ENCODE results near the gene PIK3R1. TPM values are rescaled to one million over a fixed set of nuclear protein-coding genes. Genes with fewer than 3 reads are reported as not detected.

PIK3R1 gene
- total and polyA plus RNA-seq, 2 of the 4 experiments (the other 2 are of a cell fraction) = 2.4 to 9.3 TPM

- no peak overlapping the region for H3K14ac ChIP-seq (replicated peaks; ENCODE audit: low read depth, low read length)
- no peak overlapping the region for H4K8ac ChIP-seq (ENCODE audit: low read depth in 2 of 2, low read length in 2 of 2)
- H3K27me3 ChIP-seq (ENCODE audit: control insufficient read depth, insufficient read depth, low read length) = no peaks in the 10 kb centered on the region
- no peak overlapping the region for H3K9ac ChIP-seq (ENCODE audit: low read depth, low read length)
- H4K91ac ChIP-seq (ENCODE audit: insufficient read depth, low read depth, low read length) = no peak overlapping the region
- H3K79me1 ChIP-seq (ENCODE audit: low read depth in 1 of 2, low read length in 2 of 2) = peaks cover 9 to 31% of the 10 kb centered on the region in 2 experiments; a peak in 3 of 4 replicates
- dilution Hi-C loops (cut with HindIII; ENCODE audit: low sequenced_read_pairs, unreplicated experiment) = no loop called here
- no peaks in the 10 kb centered on the region; the same call in 1 of the 2 replicates for H4K20me1 ChIP-seq (ENCODE audit: insufficient read depth, low read length)
- no peak overlapping the region for H2BK20ac ChIP-seq (ENCODE audit: low read depth, low read length)
- no peak overlapping the region for H3K56ac ChIP-seq (ENCODE audit: extremely low read depth, insufficient read depth, low read length)
- peak overlapping the region; percentile 54; the same call in 1 of the 2 replicates for H3K18ac ChIP-seq (ENCODE audit: low read depth, low read length)
- TF ChIP-seq SMC3 (IDR thresholded peaks at IDR 0.05; ENCODE audit: low read depth, low read length) (no peak), FOS (IDR thresholded peaks at IDR 0.05; ENCODE audit: low read depth, low read length) (no peak), CEBPB (IDR thresholded peaks at IDR 0.05; ENCODE audit: low read depth, low read length) (no peak), CHD1 (IDR thresholded peaks at IDR 0.05; ENCODE audit: low read depth, low read length) (no peak), MXI1 (IDR thresholded peaks at IDR 0.05; ENCODE audit: borderline replicate concordance, low read depth, low read length) (no peak), USF2 (IDR thresholded peaks at IDR 0.05; ENCODE audit: low read depth, low read length) (no peak), RAD21 (IDR thresholded peaks at IDR 0.05; ENCODE audit: low read length) (no peak), RFX5 (IDR thresholded peaks at IDR 0.05; ENCODE audit: low read depth, low read length) (no peak), POLR2A (IDR thresholded peaks at IDR 0.05; ENCODE audit: low read depth, low read length) (no peak), CTCF (conservative IDR thresholded peaks at IDR 0.05; ENCODE audit: low read depth, low read length) (no peak), MAFK (IDR thresholded peaks at IDR 0.05; ENCODE audit: low read depth, low read length) (no peak), RCOR1 (IDR thresholded peaks at IDR 0.05; ENCODE audit: insufficient replicate concordance, low read length) (no peak), MAZ (IDR thresholded peaks at IDR 0.05; ENCODE audit: borderline replicate concordance, low read depth, low read length) (no peak), NFE2L2 (IDR thresholded peaks at IDR 0.05; ENCODE audit: low read depth, low read length) (no peak), BHLHE40 (IDR thresholded peaks at IDR 0.05; ENCODE audit: low read depth, low read length) (no peak)
- TF ChIP-seq, protein P1, sequence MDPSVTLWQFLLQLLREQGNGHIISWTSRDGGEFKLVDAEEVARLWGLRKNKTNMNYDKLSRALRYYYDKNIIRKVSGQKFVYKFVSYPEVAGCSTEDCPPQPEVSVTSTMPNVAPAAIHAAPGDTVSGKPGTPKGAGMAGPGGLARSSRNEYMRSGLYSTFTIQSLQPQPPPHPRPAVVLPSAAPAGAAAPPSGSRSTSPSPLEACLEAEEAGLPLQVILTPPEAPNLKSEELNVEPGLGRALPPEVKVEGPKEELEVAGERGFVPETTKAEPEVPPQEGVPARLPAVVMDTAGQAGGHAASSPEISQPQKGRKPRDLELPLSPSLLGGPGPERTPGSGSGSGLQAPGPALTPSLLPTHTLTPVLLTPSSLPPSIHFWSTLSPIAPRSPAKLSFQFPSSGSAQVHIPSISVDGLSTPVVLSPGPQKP (IDR thresholded peaks at IDR 0.05; ENCODE audit: borderline replicate concordance, low read depth, low read length) = no peak
- DNase-seq (no peak), ATAC-seq (ENCODE audit: low read depth) (peak; percentile 13; the same call in 1 of the 2 replicates)
- H2AFZ ChIP-seq (replicated peaks; ENCODE audit: low read length, poor library complexity) = no peak overlapping the region
- BruUV-seq (replicated peaks) = no TSS peak
- H2AK5ac ChIP-seq (ENCODE audit: low read depth, low read length) = no peak overlapping the region
- no peak overlapping the region for H2BK120ac ChIP-seq (ENCODE audit: low read depth, low read length)
- no peak overlapping the region for H2BK5ac ChIP-seq (ENCODE audit: low read depth, low read length, poor library complexity, severe bottlenecking)
- peak overlapping the region; percentile 22; the same call in 1 of the 2 replicates for H3K4me2 ChIP-seq (ENCODE audit: low read depth, low read length)
- no peak overlapping the region for H2BK15ac ChIP-seq (ENCODE audit: low read depth, low read length)
- H3K23ac ChIP-seq (ENCODE audit: low read depth, low read length) = no peak overlapping the region
- in situ Hi-C loops (cut with MboI; ENCODE audit: low sequenced_read_pairs) = no loop called here
- no peak overlapping the region for H2AK9ac ChIP-seq (replicated peaks; ENCODE audit: low read depth, low read length, poor library complexity)
- H3K9me3 ChIP-seq (ENCODE audit: control insufficient read depth, insufficient read depth, low read length) = no peaks in the 10 kb centered on the region
- ChIA-PET POLR2A (ENCODE audit: unreplicated experiment) (no interaction called here), CTCF (interaction anchor here (1.1 kb wide), 1 partner anchor 12 kb away, joined by 5 read pairs; no protein-coding TSS in a partner anchor)
- H3K4me3 ChIP-seq (ENCODE audit: insufficient read depth, low read depth, low read length) = no peak overlapping the region
- H3K4ac ChIP-seq (ENCODE audit: low read depth, low read length) = no peak overlapping the region
- 0 out of 2 replicates have a peak overlapping the region, but pooled peaks have one; percentile 34 for H4K5ac ChIP-seq (ENCODE audit: low read depth, low read length)
- peaks cover 5% of the 10 kb centered on the region for H3K4me1 ChIP-seq (ENCODE audit: control insufficient read depth, insufficient read depth, low read length)
- H3K9me1 ChIP-seq (ENCODE audit: insufficient read depth, low read length) = no peaks in the 10 kb centered on the region
- no peak overlapping the region for H3K27ac ChIP-seq (ENCODE audit: insufficient read depth, low read length)
- no peaks in the 10 kb centered on the region for H3K36me3 ChIP-seq (ENCODE audit: control insufficient read depth, insufficient read depth, low read length)
- intact Hi-C loops (cut with micrococcal nuclease) = no loop called here
Measured at GRCh38 chr5:68240202-68240601, 24.6 kb downstream of the PIK3R1 start.
